H4 (cell line): ENCODE data around the gene VWCE. TPM values are rescaled to one million over a fixed set of nuclear protein-coding genes. Genes with fewer than 3 reads are reported as not detected.

Source experiments
- DNase-seq: peaks from one replicate; pipeline ENCODE4 v3.0.0-alpha.2; 2015; ENCODE audit warnings: low spot score
- total RNA-seq: library from RNA; depleted of rRNA; stranded (reverse); fragments of >200 nt; shearing (Covaris generic); gene quantifications from 2 replicates; pipeline ENCODE4 v1.2.3, GENCODE V29; 2014

VWCE gene
- total RNA-seq, 1 experiment from 2014 or later, result 0.35 TPM

DNA sequence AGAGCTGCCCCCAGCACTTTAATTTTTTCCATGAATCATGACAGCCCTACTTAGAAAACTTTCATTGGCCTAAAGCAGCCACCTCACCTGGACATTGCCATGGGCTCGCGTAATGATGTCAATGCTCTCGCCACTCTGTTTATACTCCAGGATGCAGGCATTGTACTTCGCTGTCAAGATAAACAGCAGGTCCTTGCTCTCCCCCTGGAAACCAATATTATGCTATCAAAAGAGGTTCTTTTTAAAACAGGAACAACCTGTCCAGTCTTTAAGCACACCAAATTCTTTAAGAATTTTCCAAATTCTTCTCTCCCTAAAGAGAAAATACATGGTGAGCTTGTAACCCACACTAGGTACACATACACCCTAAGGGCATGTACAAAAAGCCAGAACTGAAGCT, 34.8 kb upstream of the VWCE start:
- DNase-seq, result no peak

DNA sequence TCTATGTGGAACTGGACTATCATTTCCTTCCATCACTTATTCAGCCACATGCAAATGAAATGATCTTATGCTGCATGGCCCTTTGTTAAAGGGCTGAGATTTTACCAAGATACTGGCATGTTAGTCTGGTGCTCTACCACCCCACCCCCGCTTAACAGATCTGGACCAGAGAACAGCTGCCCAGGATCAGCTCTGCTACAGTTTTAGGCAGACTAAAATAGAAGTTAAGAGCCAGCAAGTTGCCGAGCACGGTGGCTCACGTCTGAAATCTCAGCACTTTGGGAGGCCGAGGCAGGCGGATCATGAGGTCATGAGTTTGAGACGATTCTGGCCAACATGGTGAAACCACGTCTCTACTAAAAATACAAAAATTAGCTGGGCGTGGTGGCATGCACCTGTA, 33.2 kb upstream of the VWCE start:
- DNase-seq, result no peak

DNA sequence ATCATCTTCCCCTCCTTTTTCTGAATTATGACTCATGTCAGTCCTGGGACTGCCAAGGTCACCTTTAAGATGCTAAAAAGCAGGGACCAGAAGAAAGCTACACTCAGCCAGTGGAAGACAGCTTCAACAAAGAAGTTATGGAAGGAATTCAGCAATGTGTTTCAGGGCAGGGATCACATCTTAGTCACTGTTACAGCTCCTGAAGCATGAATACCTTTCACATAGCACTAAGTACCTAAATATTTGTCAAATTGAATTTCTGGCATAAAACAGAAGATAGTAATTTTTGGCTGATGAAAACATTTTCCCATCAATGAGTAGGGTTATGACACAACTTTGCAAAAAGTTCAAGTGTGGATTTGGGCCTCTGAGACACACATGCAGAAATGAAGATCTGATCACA, 32.6 kb upstream of the VWCE start:
- DNase-seq, result no peak

DNA sequence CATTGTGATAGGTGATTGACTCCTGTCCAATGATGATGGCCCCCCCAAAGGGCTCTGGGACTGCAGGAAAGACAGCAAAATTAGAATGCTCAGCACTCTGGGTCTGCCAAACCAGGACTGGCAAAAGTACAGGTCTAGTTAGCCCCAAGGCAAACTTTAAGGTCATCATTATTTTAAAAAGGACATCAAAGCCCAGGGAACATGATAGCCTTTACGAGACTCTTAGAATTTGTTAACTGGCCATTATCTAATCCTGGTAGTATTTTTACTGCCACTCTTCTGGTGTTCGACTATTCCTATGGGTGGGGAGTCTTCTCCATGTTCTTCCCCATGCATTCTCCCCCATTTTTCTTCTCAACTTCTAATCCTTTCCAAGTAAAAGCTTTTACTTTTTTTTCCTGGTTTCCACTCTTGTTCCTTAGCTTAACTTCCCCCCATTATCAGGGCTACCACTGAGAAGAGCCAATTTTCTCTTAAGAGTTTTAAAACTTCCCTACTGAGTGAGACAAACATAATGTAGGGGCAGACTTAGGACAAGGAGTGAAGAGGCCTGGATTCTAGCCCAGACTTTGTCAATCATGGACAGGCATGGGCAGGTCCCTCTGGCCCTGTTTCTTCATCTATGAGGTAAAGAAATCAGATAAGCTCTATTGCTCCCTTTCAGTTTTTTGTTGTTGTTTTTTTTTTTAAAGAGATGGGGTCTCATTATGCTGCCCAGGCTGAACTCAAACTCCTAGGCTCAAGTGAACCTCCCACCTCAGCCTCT, 30.7 kb upstream of the VWCE start:
- DNase-seq, result no peak

DNA sequence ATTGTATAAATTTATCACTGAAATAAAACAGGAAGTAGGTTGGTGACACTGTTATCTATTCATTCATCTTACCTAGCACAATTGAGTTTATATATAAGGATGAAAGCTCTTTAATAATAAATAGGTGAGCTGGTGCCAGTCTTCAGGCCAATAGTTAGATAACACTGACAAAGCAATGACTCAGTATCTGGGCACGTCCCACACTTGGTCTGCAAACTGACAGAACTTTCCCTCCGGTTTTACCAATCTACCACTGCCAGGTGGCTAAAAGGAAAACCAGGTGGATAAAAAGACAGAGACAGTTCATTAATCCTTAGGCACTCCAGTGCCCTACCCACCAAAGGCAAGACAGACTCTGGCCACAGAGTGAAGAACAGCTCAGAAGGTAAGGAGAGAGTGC, 20.1 kb upstream of the VWCE start:
- DNase-seq, result no peak

DNA sequence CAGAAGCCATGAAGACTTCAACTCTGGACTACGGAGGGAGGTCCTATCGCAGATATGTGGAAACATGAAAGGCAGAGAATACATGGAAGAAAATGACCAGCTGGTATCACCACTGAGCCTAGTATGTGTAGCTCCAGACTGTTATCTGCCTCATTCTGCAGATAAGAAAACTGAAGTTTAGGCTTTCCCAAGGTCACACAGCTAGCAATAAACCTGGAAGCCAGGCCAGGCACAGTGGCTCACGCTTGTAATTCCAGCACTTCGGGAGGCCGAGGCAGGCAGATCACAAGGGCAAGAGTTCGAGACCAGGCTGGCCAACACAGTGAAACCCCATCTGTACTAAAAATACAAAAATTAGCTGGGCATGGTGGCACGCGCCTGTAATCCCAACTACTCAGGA, 15.6 kb upstream of the VWCE start:
- DNase-seq, result no peak

DNA sequence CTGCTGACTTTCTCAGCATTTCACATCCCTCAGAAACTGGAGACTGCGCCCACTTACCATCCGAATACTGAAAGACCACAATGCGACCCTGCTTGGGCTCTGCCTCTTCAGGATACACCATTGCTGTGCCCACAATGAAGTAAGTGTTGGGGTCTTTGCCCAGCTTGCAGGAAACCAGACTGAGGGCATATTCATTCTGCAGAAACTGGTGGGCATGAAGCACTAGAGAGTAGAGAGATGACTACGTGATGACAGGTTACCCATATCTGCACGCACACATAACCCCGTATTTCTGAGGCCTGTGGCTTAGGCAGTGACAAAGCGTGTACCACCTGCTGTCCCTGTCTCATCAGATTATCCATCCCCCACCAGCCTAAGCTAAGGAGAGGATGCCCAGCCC, 14.6 kb upstream of the VWCE start:
- DNase-seq, result no peak

DNA sequence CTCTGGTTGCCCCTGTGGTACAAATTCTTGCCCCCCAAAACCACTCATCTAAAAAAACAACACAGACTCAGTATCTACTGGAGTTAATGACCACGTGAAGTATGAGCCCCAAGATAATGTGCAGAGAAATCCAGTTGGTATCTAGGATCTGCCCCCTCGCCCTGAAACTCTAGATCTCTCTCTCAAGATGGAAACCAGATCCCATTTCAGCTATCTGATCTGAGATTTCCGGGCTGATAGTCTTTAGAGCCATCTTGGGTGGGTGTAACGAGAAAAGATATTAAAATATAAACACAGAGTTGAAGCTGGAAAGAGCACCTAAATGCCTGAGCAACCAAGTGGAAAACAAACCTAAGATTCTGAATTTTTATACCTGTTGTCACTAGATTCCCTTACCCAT, 14.0 kb upstream of the VWCE start:
- no peak for DNase-seq

DNA sequence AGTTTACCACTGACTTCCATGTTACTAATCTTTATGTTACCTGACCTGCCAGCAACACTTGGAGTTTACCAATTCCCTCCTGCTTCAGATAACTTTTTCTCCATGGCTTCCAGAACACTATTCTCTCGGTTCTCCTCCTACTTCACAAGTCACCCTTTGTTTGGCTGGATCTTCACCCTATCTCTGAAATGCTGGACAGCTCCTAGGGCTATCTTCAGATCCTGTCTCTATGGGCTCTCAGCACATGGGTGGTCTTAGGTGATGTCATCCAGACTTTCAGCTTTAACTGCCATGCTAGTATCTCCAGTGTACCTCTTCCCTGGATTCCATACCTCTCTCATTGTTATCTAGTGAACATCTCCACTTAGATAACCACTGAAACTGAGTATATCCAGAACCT, 12.2 kb upstream of the VWCE start:
- DNase-seq, result no peak

DNA sequence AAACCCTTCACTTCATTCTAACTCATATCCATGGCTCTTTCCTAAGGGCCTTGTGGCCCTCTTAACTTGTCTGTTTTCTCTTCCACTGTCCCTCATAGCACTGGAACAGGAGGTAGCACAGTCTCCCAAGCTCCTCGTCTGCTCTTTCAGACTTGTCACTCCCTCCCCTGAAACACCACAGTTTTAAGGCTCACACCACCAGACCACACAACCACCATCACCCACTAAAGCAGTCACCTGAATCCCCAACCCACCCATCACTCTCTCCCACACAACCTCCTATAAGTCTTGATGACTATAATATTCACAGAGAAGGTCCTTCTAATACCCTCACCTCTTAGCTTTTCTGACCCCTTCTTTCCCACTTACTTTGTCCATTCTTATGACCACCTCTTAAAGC, 11.1 kb upstream of the VWCE start:
- no peak for DNase-seq

DNA sequence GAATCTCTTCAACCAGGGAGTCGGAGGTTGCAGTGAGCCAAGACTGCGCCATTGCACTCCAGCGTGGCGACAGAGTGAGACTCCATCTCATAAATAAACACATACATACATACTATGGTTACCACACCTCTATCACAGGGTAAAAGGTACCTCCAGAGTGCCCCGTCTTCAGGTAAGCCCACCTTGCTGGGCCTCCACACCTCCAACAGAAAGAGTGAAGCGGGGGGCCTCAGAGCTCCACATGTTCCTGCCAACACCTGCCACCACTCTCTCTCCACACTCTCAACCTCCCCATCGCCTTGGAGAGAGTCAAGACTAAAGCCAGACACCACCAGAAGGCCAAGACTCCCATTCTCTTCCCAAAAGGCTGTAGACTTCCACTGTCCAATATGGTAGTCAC, 10.3 kb upstream of the VWCE start:
- no peak for DNase-seq

DNA sequence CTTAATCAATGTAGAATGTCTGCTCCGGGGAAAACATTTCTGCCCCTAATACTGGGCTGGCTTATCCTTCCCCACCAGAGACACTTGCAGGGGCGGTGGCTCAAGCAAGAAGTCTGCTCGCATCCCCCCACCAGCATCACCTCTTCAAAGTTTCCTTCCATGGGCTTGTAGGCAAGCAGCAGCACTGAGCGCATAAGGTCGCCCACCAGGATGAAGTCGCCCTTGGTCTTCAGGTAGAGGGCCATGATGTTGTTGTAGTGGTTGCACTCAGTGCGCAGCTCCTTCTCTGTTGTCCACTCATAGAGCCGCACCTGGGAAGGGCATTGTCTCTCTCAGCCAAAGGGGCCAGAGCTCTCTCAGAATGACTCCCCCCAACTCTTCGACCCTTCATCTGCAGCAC, 8.6 kb upstream of the VWCE start:
- no peak for DNase-seq

DNA sequence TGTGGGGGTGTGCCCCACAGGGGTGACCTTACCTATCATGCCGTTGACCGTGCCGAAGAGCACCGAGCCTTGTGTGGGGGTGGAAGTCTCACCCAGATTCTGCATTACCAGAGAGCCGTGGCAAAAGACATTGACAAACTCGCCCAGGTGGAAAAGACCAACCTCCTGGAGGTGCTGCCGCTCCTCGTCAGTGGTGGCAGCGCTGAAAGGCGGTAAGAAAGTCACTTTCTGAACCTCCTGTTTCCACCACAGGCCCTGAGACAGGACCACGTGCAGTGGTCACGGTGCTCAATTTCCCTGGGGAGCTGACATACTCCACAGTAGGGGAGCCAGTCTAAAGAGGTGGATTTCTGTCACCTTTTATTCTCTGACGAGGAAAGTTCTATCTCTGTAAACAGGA, 7.4 kb upstream of the VWCE start:
- no peak for DNase-seq

DNA sequence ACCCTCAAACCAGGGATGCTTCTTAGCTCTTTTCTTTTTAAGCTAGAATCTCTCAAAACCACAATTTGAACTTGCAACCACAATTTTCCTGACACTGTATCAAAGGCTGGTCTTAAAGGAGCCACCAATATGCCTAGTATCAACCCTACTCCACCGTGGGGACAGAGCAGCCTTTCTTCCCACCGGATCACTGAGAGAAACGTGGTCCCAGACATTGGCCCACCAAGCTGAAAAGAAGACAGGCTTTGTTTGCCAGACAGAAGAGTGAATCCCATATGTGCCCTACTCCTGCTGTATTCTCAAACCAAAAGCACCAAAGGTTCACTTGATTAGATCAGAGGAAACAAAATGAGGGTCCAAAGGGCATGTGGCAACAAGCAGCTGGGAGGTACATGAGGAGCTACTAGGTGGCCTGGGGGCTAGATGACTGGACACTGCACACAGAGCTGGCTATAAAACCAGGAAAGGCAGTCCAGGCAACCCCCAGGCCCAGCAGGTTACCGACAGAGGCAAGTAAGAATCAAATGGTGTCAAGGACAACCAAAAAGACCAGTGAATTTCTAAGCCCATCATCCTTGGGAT, 3.6 kb upstream of the VWCE start:
- DNase-seq, result no peak

DNA sequence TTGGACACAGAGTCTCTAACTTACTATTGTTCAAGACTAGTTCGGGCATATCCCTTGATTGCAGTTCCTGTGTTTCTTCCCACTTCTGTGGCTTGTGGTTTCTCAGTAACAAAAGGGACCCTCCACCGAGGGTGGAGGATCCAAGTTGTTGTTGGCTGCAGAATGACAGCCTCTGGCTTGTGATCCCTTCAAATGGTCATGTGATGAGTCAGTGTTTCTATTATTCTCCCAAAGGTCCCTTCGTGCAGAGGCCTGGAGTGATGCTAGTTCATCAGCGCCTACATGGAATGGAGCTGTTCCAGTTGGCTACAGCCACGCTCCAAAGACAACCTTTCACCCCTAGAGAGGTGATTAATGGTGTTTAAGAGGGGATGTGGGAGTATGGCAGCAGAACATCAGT, 2.6 kb upstream of the VWCE start:
- peak; percentile 68 for DNase-seq

DNA sequence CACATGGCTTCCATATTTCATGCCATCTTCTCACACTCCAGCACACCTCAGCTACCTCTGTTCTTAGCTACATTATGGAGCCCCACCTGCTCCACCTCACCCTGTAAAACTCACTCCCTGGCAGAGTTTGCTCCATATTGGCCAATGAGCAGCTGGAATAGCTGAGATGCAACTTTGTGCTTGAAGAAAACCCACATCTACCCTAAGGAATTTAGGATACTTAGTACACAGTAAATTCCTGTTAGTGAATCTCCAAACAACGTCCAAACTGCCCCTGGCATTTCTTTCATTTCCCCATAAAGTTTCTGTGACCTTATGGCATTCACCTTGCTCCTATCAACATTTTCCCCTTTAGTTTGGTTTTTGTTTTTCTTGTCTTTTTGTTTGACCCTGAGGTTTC, 2.2 kb upstream of the VWCE start:
- DNase-seq, result no peak

DNA sequence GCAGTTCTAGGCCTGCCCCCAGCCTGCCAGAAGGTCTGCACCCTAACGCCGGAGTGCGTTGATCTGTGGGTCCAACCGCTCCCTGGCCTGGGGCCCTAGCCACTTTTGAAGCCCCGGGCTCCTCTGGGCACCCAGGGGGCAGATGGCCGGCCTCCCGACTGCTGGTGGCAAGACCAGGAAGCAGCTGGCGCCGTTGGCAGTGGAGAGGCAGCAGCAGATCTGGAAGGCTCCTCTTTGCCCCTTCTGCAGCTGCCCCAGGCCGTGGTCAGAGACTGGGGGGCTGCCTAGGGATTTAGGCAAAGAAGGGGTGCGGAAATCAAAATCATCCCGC, 445 bp upstream of the VWCE start:
- no peak for DNase-seq

DNA sequence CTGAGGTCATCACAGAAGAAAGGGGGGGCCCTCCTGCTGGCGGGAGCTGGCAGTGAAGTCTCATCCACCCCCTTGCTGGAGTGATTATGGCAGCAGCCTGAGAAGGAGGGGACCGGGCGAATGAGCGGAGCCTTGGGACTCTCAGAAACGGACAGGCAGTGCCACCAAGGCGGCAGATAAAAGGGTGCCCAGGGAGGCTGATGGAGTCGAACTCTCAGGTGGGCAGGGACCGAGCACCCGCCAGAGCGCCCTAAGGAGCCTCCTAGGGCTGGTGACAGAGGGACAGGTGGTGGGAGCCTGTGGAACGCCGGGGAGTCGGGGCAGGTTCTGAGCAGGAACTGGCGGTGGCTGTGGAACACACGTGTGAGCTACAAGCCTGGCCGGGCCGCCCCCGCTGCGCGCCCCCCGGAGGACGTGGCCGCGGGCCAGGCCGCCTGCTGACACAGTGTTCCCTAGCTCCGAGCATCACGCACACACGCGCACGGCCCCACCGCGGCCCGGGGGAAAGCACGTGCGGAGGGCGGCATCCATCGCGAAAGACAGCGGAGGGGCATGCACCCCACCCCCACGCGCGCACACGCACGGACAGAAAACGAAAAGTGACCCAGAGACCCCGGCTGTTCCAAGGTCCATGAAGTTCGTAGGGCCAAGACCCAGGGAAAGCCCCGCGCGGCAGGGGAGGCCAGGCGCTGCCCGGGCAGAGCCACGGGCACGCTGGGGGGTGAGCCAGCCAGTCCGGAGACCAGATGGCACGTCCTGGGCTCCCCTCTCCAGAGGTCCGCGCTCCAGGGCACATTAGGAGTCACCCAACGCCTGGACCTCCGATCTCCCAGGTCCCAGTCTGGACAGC, 1.0 kb downstream of the VWCE start:
- no peak for DNase-seq

DNA sequence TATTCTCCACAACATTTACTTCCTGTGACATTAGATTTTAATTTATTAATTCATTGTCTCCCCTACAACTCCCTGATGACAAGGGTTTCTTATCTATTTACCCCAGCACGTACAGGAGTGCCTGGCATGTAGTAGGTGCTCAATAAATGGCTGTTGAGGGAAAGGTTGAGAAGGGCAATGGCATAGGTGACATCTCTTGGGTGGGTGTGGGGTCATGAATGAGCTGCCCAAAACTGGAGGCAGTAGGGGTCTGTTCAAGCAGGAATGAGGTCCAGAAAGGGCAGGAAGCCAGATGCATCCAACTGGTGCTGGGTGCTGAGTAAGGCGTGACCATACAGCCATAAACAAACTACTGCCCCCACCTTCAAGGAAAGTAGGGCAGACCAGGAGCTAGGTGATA, 2.8 kb downstream of the VWCE start:
- no peak for DNase-seq

DNA sequence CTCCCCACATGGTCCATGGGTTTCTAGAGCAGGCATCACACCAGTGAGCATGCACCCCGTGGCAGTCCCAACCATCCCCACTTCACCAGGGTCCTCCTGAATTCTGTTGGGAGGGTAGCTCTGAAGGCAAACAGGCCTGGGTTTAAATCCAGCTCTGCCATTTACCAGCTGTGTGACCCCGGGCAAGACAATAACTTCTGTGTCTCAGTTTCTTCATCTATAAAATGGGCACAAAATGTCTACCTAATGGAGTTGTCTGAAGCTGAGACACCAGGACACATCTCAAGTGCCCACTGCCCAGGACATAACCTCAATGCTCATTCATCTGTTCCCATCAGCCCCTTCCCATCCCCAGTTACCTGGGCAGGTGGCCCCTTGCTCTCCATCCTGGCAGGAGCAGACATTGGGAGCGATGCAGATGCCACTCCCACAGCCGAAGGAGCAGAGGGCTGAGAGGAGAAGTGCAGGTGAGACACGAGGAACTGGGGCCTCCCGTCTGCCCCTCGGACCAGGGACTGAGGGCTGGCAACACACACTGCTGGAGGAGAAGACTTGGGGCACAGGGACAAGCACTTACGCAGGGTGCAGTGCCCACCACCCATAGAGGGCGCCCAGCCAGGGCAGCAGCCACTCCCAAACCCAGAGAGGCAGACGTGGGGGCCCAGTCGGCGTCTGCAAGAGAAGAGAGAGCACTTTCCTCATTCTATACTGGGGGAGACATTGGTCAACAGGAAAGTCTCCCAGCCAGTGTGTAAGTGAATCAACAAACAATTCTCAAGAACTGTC, 4.0 kb downstream of the VWCE start:
- DNase-seq, result no peak

DNA sequence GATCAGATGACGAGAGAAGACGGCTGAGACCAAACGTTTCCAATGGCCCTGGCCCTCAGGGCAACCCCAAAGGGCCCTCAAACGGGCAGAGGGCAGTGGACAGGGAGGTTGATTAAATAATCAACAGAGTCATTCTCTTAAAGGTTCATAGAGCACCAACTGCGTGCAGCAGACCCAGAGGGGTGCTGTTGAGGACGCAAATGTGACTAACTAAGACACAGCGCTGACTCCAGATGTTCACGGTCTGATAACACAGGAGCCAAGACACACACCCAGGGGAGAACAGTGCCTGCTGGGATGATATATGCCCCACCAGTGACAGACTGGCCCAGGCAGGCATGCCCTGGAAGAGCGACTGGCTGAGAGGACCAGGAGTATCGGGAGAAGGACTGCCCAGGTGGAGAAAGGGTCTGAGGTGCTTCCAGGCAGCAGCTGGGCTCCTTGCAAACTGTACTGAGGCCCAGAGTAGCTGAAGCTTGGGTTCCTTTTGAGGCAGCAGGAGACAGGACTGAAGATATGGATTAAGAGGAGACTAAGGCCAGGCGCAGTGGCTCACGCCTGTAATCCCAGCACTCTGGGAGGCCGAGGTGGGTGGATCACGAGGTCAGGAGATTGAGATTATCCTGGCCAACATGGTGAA, 7.7 kb downstream of the VWCE start:
- no peak for DNase-seq

DNA sequence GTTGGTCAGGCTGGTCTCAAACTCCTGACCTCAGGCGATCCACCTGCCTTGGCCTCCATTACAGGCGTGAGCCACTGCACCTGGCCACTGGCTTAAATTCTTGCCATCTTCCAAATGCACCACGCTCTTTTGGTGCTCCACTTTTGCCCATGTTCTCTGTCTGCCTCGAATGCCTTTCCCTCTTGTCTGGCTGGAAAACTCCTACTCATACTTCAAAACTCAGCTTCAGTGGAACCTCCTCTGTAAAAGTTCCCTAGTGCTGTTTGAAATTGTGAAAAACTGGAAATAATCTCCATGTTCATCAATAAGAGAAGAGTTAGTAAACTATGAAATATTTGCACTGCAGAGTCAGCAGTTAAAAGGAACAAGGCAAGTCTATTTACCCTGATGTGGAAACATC, 11.5 kb downstream of the VWCE start:
- DNase-seq, result no peak
